Activated CD4-positive, alpha-beta T cell treated with anti-CD3 and anti-CD28 coated beads for 36 hours (primary cell): ENCODE data around the gene HS3ST5. TPM values are rescaled to one million over a fixed set of nuclear protein-coding genes. Genes with fewer than 3 reads are reported as not detected.

Source experiments
- ATAC-seq: fragments of 200-7000 bp; cut with Tn5 transposase; one replicate; pipeline ENCODE4 v1.10.0; 2021; ENCODE audit warnings: mild to moderate bottlenecking, moderate library complexity
- CTCF ChIA-PET: fragments of 350-600 bp; sonication (Branson Sonifier 250); formaldehyde crosslinking; loops from one replicate; lab custom pipeline; 2021; ENCODE audit warnings: antibody characterized with exemption; lab: Charles Lee
- POLR2A ChIA-PET: fragments of 350-600 bp; sonication (Branson Sonifier 250); formaldehyde crosslinking; loops from one replicate; lab custom pipeline; 2021; ENCODE audit warnings: antibody characterized with exemption, inconsistent platforms; lab: Charles Lee
- DNase-seq: peaks from one replicate; pipeline ENCODE4 v3.0.0-alpha.2; 2020
- H3K27ac Mint-ChIP-seq: one replicate; pipeline ENCODE4 v1.8.0; 2021; ENCODE audit warnings: mixed read lengths
- H3K27me3 Mint-ChIP-seq: one replicate; pipeline ENCODE4 v1.8.0; 2021; ENCODE audit warnings: mixed read lengths
- H3K36me3 Mint-ChIP-seq: one replicate; pipeline ENCODE4 v1.8.0; 2021; ENCODE audit warnings: low read depth, mixed read lengths
- H3K4me1 Mint-ChIP-seq: one replicate; pipeline ENCODE4 v1.8.0; 2021; ENCODE audit warnings: mixed read lengths
- H3K4me3 Mint-ChIP-seq: one replicate; pipeline ENCODE4 v1.8.0; 2021; ENCODE audit warnings: mild to moderate bottlenecking, moderate library complexity, mixed read lengths
- H3K9me3 Mint-ChIP-seq: one replicate; pipeline ENCODE4 v1.8.0; 2021; ENCODE audit warnings: low read depth, mixed read lengths
- intact Hi-C, 2 experiments: fragments of 100-400 bp; cut with DNase I in 1 of 2; cut with micrococcal nuclease in 1 of 2; formaldehyde crosslinking; loops; one replicate each; pipeline versions ENCODE4 v1.14.2 to v1.15.1; 2022 to 2024; cut with DNase I, micrococcal nuclease
- total RNA-seq, 2 experiments: library from RNA; stranded (reverse); gene quantifications; one replicate each; pipeline ENCODE4 v1.2.3, GENCODE V29; 2021

Gene HS3ST5
- total RNA-seq, 2 experiments from 2014 or later: not detected

DNA sequence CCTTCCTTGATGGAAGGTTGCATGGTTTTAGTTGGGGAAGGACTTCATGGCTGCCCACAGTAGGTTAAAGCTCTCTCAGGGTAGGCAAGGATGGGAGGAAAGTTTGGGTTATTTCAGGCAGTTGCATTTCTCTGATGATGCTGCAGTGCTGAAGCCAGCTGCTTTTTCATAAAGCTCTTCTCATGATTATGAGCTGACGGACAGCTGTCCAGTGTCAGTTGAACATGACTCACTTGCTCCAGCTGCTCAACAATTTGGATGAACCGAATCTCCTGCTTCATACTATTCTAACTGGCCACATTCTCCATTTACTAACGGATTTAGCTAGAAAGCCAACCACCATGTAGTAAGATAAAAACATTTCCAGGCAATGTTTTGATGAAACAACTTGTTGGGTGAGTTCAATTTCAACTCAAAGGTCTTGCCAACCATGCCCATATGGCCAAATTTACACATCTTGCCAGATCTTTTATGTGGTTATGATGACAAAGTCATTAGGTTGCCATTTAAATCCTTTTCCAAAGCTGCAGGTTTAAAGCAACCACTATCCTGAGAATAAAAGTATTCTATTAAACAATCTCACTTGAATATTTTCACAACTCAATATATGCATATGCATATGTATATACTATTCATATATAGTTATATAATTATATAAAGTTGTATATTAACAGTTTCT, 125.9 kb downstream of the HS3ST5 start:
- no peak for ATAC-seq
- Mint-ChIP-seq H3K4me3 (no peak overlapping the region), H3K36me3 (no peaks in the 10 kb centered on the region), H3K27me3 (peaks cover under 1% of the 10 kb centered on the region), H3K9me3 (no peaks in the 10 kb centered on the region), H3K27ac (no peak overlapping the region), H3K4me1 (no peaks in the 10 kb centered on the region)
- intact Hi-C loops: no loop called here
- ChIA-PET POLR2A (no interaction called here), CTCF (no interaction called here)
- no peak for DNase-seq

DNA sequence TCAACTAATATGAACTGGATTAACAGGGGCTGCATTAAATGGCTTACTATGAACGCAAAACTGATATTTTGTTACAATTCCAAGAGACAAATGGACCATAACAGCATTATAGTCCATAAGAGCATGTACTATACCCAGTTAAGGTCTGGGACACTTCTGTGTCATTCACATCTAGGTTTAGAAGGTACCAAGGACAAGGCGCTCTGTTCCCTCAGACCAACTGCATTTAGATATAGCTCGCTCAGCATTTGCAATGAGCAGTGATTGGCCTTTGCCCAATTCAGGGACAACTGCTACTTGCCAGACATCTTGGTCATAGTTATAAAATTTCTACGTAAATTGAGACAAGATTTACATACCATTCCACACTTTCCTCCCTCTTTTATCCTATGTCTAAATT, 132.4 kb downstream of the HS3ST5 start:
- POLR2A ChIA-PET: no interaction called here
- Mint-ChIP-seq H3K27me3 (no peaks in the 10 kb centered on the region), H3K36me3 (no peaks in the 10 kb centered on the region), H3K27ac (no peak overlapping the region), H3K4me3 (no peak overlapping the region), H3K4me1 (no peaks in the 10 kb centered on the region), H3K9me3 (no peaks in the 10 kb centered on the region)
- CTCF ChIA-PET: no interaction called here
- ATAC-seq (no peak), DNase-seq (no peak)
- intact Hi-C loops: no loop called here

DNA sequence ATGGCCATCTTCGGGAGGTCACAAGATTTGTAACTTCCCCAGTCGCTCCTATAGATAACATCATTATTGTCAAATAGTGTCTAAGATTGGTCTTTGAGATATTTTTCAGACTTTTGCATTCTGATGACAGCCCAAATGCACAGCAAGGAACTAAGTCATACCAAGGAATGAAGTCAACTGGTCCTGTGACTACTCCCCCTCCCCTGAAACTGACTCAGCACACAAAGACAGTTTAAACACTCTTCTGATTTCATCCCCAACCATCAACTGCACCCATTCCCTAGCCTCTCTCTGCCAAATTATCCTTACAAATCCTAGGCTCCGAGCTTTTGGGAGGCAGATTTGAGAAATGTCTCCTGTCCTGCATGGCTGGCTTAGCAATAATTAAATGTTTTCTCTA, 139.4 kb downstream of the HS3ST5 start:
- Mint-ChIP-seq H3K4me3 (no peak overlapping the region), H3K27me3 (peaks cover 6% of the 10 kb centered on the region), H3K9me3 (no peaks in the 10 kb centered on the region), H3K4me1 (no peaks in the 10 kb centered on the region), H3K27ac (no peak overlapping the region), H3K36me3 (no peaks in the 10 kb centered on the region)
- ChIA-PET POLR2A (no interaction called here), CTCF (no interaction called here)
- DNase-seq (no peak), ATAC-seq (no peak)
- intact Hi-C loops: no loop called here

DNA sequence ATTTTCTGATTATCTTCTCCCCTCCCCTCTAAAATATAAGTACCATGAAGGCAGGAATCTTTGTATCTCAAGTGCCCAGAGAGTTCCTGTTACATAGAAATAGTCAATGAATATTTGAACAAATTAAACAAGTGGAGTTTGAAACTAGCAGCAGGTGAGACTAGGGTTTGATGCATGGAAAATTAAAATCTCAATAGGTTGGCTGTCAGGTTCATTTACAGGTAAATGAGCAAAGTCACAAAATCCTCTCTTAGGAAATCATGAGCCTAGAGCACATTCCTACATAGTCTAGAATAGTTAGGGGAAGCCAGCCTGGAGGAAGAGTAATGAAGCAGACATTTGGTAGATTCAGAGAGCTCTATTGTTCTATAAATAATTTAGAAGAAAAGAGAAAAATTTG, 140.4 kb downstream of the HS3ST5 start:
- Mint-ChIP-seq H3K27ac (no peak overlapping the region), H3K27me3 (peaks cover 6% of the 10 kb centered on the region), H3K9me3 (no peaks in the 10 kb centered on the region), H3K4me3 (no peak overlapping the region), H3K4me1 (no peaks in the 10 kb centered on the region), H3K36me3 (no peaks in the 10 kb centered on the region)
- ATAC-seq: no peak
- intact Hi-C loops: no loop called here
- ChIA-PET CTCF (no interaction called here), POLR2A (no interaction called here)
- DNase-seq: no peak

DNA sequence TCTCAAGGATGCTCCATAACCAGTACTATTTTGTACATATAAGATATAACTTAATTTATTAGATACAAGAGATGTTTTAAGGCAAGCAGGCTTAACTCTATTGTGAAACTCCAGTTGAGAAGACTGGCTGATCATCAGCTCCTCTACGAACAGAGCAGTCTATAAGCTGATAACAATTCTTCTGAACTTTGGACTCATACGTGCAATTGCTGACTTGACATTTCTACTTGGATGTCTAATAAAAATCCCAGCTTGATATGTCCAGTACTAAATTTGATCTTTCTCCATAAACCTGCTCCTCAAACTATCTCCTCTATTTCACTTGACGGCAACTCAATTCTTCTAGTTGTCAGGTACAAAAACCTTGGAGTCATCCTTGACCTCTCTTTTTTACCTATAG, 141.9 kb downstream of the HS3ST5 start:
- DNase-seq (no peak), ATAC-seq (no peak)
- Mint-ChIP-seq H3K4me1 (no peaks in the 10 kb centered on the region), H3K9me3 (no peaks in the 10 kb centered on the region), H3K36me3 (no peaks in the 10 kb centered on the region), H3K27me3 (peaks cover 6% of the 10 kb centered on the region), H3K4me3 (no peak overlapping the region), H3K27ac (no peak overlapping the region)
- POLR2A ChIA-PET: no interaction called here
- intact Hi-C loops: no loop called here
- CTCF ChIA-PET: no interaction called here

DNA sequence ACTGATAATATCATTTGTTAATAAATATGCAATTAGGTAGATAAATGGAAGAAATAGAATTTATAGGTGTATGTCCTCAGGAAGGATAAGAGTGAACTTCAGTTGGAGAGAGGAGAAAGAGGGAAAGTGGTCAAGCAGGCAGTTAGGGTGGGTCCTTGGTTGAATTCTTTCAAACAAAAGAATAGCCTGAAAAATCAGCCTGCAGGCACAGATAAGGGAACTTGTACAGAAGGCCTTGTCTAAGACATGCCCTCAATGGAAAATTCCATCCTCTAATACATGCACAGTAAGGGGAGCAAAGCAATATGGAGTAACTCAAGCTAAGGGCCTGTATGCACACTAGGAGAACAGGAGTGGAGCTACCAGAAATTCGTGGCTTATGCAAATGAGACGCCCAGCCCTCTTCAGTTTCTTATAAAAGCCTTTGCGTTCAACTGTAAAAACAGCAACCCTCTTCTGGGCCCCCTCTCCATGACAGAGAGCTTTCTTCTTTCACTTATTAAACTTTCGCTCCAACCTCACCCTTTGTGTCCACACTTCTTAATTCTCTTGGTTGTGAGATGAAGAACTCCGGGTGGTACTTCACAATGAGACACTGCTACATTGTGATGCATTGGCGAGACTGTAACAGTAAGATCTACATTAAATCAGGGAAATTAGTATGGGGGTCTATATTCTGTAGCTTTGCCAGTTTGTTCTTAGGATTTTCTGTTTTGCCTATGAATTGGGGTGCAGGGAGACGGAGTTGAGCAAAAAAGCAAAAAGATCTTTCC, 147.0 kb downstream of the HS3ST5 start:
- CTCF ChIA-PET: no interaction called here
- POLR2A ChIA-PET: no interaction called here

DNA sequence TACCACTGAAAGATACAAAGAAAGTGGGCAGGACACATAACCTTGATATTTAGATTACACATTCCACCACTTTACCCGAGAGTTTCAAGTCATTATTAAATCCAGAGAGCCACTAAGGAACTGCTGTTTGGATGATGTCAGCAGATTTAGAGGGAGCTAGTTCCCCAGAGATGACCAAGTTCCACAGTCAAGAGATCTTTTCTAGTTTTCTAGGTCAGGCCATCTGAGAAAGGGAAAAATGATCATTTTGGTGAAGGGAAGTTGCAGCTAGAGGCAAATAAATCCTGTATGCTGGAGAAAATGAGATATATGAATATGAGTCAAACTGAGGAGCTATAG, 147.8 kb downstream of the HS3ST5 start:
- DNase-seq: no peak
- intact Hi-C loops: no loop called here

More for the DNA sequence above, 147.0 kb downstream of the HS3ST5 start:
- no peak overlapping the region for H3K4me3 Mint-ChIP-seq
- DNase-seq: no peak
- intact Hi-C loops: no loop called here
- no peaks in the 10 kb centered on the region for H3K36me3 Mint-ChIP-seq
- no peaks in the 10 kb centered on the region for H3K9me3 Mint-ChIP-seq
- no peaks in the 10 kb centered on the region for H3K4me1 Mint-ChIP-seq
- no peak overlapping the region for H3K27ac Mint-ChIP-seq
- H3K27me3 Mint-ChIP-seq: no peaks in the 10 kb centered on the region
- no peak for ATAC-seq

DNA sequence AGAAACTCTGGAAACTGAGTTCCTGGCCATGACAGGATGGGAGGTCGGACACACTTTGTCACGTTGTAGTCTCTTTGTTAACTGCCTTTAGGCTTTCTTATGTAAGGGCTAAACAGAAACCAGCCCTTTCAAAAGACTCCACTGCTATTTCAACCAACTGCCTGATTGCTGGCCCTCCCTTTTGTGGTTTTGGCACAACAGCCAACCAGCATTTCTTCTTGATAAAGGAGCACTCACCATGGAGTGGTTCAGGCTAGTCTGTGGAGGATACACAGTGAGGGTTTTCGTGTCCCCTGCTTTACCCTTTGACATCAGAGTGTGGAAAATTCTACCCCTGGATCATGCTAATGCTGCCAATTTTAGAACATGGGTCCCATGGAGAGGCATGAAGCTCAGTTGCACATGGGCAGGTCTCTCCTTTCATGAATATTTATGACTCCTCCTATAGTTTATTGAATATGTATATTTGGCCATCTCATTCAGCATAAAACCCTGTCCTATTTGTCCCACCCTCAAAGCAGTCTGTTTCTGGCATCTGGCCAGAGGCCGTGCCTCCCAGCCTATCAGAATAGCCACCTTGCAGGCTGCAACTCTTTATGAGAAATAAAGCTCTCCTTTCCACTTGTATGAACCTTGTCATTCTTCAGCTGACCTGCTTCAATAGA, 148.3 kb downstream of the HS3ST5 start:
- no peaks in the 10 kb centered on the region for H3K9me3 Mint-ChIP-seq
- no peak for DNase-seq
- ChIA-PET POLR2A (no interaction called here), CTCF (no interaction called here)
- no peak for ATAC-seq
- H3K4me3 Mint-ChIP-seq: no peak overlapping the region
- no peaks in the 10 kb centered on the region for H3K4me1 Mint-ChIP-seq
- no peaks in the 10 kb centered on the region for H3K36me3 Mint-ChIP-seq
- no peak overlapping the region for H3K27ac Mint-ChIP-seq
- intact Hi-C loops: no loop called here
- no peaks in the 10 kb centered on the region for H3K27me3 Mint-ChIP-seq

More for the DNA sequence above, 147.8 kb downstream of the HS3ST5 start:
- ChIA-PET POLR2A (no interaction called here), CTCF (no interaction called here)
- no peak for ATAC-seq
- no peaks in the 10 kb centered on the region for H3K9me3 Mint-ChIP-seq
- H3K4me3 Mint-ChIP-seq: no peak overlapping the region
- no peaks in the 10 kb centered on the region for H3K36me3 Mint-ChIP-seq
- H3K4me1 Mint-ChIP-seq: no peaks in the 10 kb centered on the region
- H3K27ac Mint-ChIP-seq: no peak overlapping the region
- no peaks in the 10 kb centered on the region for H3K27me3 Mint-ChIP-seq

DNA sequence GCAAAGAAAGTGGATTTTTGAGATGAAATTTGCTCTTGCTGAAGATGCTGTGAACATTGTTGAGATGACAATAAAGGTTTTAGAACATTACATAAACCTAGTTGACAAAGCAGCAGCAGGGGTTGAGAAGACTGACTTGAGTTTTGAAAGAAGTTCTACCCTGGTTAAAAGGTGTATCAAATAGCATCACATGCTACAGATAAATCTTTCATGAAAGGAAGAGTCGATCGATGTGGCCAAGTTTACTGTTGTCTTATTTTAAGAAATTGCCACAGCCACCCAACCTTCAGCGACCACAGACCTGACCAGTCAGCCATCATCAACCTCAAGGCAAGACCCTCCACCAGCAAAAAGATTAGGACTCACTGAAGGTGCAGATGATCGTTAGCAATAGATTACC, 155.3 kb downstream of the HS3ST5 start:
- H3K9me3 Mint-ChIP-seq: no peaks in the 10 kb centered on the region
- DNase-seq (no peak), ATAC-seq (no peak)
- no peaks in the 10 kb centered on the region for H3K4me1 Mint-ChIP-seq
- ChIA-PET CTCF (no interaction called here), POLR2A (no interaction called here)
- no peak overlapping the region for H3K4me3 Mint-ChIP-seq
- H3K36me3 Mint-ChIP-seq: no peaks in the 10 kb centered on the region
- intact Hi-C loops: no loop called here
- H3K27me3 Mint-ChIP-seq: no peaks in the 10 kb centered on the region
- no peak overlapping the region for H3K27ac Mint-ChIP-seq

DNA sequence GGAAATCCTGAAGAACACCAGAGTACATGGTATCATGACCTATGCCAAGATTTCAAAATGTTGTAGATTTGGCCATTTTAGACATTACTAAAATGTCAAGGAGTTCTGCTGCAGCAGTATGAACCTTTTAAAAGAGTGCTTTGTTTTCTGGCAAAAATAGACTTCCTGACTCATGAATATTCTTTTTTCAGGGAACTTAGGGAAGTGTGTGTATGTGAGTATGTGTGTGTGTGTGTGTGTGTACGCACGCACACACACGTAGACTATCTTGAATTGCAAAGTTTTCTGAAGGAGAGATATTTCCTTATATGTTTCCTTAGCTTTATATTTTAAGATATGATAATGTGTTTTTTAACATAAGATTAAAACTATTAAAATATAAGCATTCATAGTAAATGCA, 161.2 kb downstream of the HS3ST5 start:
- ChIA-PET CTCF (no interaction called here), POLR2A (no interaction called here)
- Mint-ChIP-seq H3K36me3 (no peaks in the 10 kb centered on the region), H3K27ac (no peak overlapping the region), H3K4me1 (no peaks in the 10 kb centered on the region), H3K9me3 (no peaks in the 10 kb centered on the region), H3K4me3 (no peak overlapping the region), H3K27me3 (no peaks in the 10 kb centered on the region)
- no peak for ATAC-seq
- intact Hi-C loops: no loop called here
- no peak for DNase-seq

DNA sequence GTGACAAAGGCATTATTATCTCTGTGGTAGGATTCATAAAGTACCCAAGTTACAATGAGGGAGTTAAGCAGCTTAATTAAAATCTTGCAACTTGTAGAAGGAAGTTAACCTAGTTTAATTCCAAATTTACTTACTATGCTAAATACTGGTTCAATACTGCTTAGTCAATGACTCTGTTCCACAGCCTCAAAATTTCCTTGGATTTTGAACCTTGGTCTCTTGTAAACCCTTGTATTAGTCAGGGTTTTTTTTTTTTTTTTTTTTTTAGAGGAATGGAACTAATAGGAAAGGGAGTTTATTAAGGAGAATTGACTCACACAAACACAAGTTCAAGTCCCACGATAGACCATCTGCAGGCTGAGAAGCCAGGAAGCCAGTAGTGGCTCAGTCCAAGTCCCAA, 163.4 kb downstream of the HS3ST5 start:
- ATAC-seq: no peak
- CTCF ChIA-PET: interaction anchor here (0.7 kb wide), 1 partner anchor 199 kb away, joined by 3 read pairs; no protein-coding TSS in a partner anchor

DNA sequence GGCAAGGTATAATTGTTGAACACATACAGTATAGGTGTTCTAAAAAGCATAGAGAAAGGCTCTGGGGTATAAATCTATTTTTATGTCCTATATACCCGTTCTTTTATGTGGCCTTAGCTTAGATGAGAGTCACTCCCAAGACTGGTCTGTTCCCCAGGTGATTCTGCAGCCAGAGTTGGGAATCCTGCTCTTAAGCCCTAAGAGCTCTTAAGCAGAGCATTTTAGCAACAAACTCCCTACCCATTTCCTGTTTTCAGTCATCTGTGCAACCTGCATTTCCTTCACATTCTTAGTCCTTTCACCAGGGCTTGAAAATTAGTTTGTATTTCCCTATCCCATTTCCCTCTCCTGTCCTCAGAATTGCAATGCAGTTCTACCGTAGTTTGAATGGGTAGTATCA, 166.1 kb downstream of the HS3ST5 start:
- Mint-ChIP-seq H3K27me3 (peaks cover 5% of the 10 kb centered on the region), H3K4me1 (no peaks in the 10 kb centered on the region), H3K27ac (no peak overlapping the region), H3K4me3 (no peak overlapping the region), H3K36me3 (no peaks in the 10 kb centered on the region), H3K9me3 (no peaks in the 10 kb centered on the region)
- DNase-seq: no peak
- ATAC-seq: no peak
- ChIA-PET POLR2A (no interaction called here), CTCF (no interaction called here)
- intact Hi-C loops: no loop called here

More for the DNA sequence above, 163.4 kb downstream of the HS3ST5 start:
- POLR2A ChIA-PET: no interaction called here
- Mint-ChIP-seq H3K4me3 (no peak overlapping the region), H3K4me1 (no peaks in the 10 kb centered on the region), H3K27ac (no peak overlapping the region), H3K36me3 (no peaks in the 10 kb centered on the region), H3K9me3 (no peaks in the 10 kb centered on the region), H3K27me3 (no peaks in the 10 kb centered on the region)
- DNase-seq: no peak
- intact Hi-C loops: no loop called here
